ENCODE measurements around the gene OST4. TPM values are rescaled to one million over a fixed set of nuclear protein-coding genes. Genes with fewer than 3 reads are reported as not detected.

OST4 gene
- total RNA-seq, 3 donors from 2014 or later (not counting 1 experiment from before 2014, with no cell fraction given), result 178 to 207 (median 192) TPM

- Histone ChIP-seq H3K36me3 (ENCODE audit: control insufficient read depth, insufficient read depth, low read length) (no peaks in the 10 kb centered on the region), H3K27me3 (ENCODE audit: control insufficient read depth, insufficient read depth, low read length) (no peaks in the 10 kb centered on the region), H3K27ac (ENCODE audit: low read length) (no peak overlapping the region), H3K4me1 (ENCODE audit: control insufficient read depth, insufficient read depth, low read length) (peaks cover 21% of the 10 kb centered on the region), H3K4me3 (ENCODE audit: low read length) (no peak overlapping the region), H3K9me3 (ENCODE audit: control insufficient read depth, insufficient read depth, low read length) (no peaks in the 10 kb centered on the region)
- DNase-seq (no peak), ATAC-seq (no peak)
- Mint-ChIP-seq H3K36me3 (no peaks in the 10 kb centered on the region), H3K27me3 (ENCODE audit: low read depth in 2 of 2) (no peaks in the 10 kb centered on the region), H3K27ac (no peak overlapping the region), H3K4me3 (no peak overlapping the region), H3K9me3 (no peaks in the 10 kb centered on the region), H3K4me1 (peaks cover 16 to 19% of the 10 kb centered on the region in 2 donors)
- no peak for TF ChIP-seq CTCF (IDR thresholded peaks at IDR 0.05)
- intact Hi-C loops (cut with micrococcal nuclease), result loop anchor here (5.0 to 10.0 kb wide), 2 partner anchors 45 to 123 kb away; partner anchors contain the start of genes ATRAID, PREB, PRR30 and SLC5A6
- WGBS (ENCODE audit: insufficient coverage), result 95% methylated on average over 14 of the region's 14 CpGs
Measured at GRCh38 chr2:27089111-27089954, 17.9 kb upstream of the OST4 start.

- no peaks in the 10 kb centered on the region for H3K9me3 ChIP-seq (ENCODE audit: control insufficient read depth, insufficient read depth, low read length)
- DNase-seq, result no peak
- Mint-ChIP-seq H3K4me3 (peak overlapping the region; percentile 61), H3K4me1 (peaks cover 16 to 24% of the 10 kb centered on the region in 2 donors), H3K27ac (no peak overlapping the region), H3K27me3 (ENCODE audit: low read depth in 2 of 2) (no peaks in the 10 kb centered on the region), H3K9me3 (no peaks in the 10 kb centered on the region), H3K36me3 (no peaks in the 10 kb centered on the region)
- H3K4me1 ChIP-seq (ENCODE audit: control insufficient read depth, insufficient read depth, low read length), result peaks cover 21% of the 10 kb centered on the region
- WGBS (ENCODE audit: insufficient coverage), result 92% methylated on average over 6 of the region's 6 CpGs
- H3K27ac ChIP-seq (ENCODE audit: low read length), result no peak overlapping the region
- no peaks in the 10 kb centered on the region for H3K36me3 ChIP-seq (ENCODE audit: control insufficient read depth, insufficient read depth, low read length)
- intact Hi-C loops (cut with micrococcal nuclease), result loop anchor here (5.0 to 10.0 kb wide), 2 partner anchors 46 to 124 kb away; partner anchors contain the start of genes ATRAID, PREB, PRR30 and SLC5A6
- H3K27me3 ChIP-seq (ENCODE audit: control insufficient read depth, insufficient read depth, low read length), result no peaks in the 10 kb centered on the region
- ATAC-seq, result no peak
- no peak overlapping the region for H3K4me3 ChIP-seq (ENCODE audit: low read length)
- TF ChIP-seq CTCF (IDR thresholded peaks at IDR 0.05), result no peak
Measured at GRCh38 chr2:27088634-27089033, 17.2 kb upstream of the OST4 start.

GRCh38 chr2:27087823-27088410 lies 16.5 kb upstream of the OST4 start:
- Histone ChIP-seq H3K9me3 (ENCODE audit: control insufficient read depth, insufficient read depth, low read length) (no peaks in the 10 kb centered on the region), H3K4me3 (ENCODE audit: low read length) (no peak overlapping the region), H3K4me1 (ENCODE audit: control insufficient read depth, insufficient read depth, low read length) (peaks cover 23% of the 10 kb centered on the region), H3K27ac (ENCODE audit: low read length) (no peak overlapping the region), H3K27me3 (ENCODE audit: control insufficient read depth, insufficient read depth, low read length) (no peaks in the 10 kb centered on the region), H3K36me3 (ENCODE audit: control insufficient read depth, insufficient read depth, low read length) (no peaks in the 10 kb centered on the region)
- H3K27ac Mint-ChIP-seq, result no peak overlapping the region
- 95% methylated on average over 5 of the region's 5 CpGs for WGBS (ENCODE audit: insufficient coverage)
- H3K4me3 Mint-ChIP-seq, result peak overlapping the region; percentile 89
- H3K36me3 Mint-ChIP-seq, result no peaks in the 10 kb centered on the region
- H3K4me1 Mint-ChIP-seq, result peaks cover 16 to 24% of the 10 kb centered on the region in 2 donors
- intact Hi-C loops (cut with micrococcal nuclease), result loop anchor here (5.0 to 10.0 kb wide), 2 partner anchors 47 to 124 kb away; partner anchors contain the start of genes ATRAID, PREB, PRR30 and SLC5A6
- H3K9me3 Mint-ChIP-seq, result no peaks in the 10 kb centered on the region
- DNase-seq (no peak), ATAC-seq (no peak)
- TF ChIP-seq CTCF (IDR thresholded peaks at IDR 0.05), result no peak
- H3K27me3 Mint-ChIP-seq (ENCODE audit: low read depth in 2 of 2), result no peaks in the 10 kb centered on the region
